SK-N-SH (cell line): Measurements from ENCODE around the gene LDB2. TPM values are rescaled to one million over a fixed set of nuclear protein-coding genes. Genes with fewer than 3 reads are reported as not detected.

Experiments used
- CTCF ChIA-PET: fragments of 300-600, 350-600 bp; formaldehyde crosslinking; extraction: SDS; loops from one replicate; lab custom pipeline; 2021; lab: Yijun Ruan, JAX
- POLR2A ChIA-PET: fragments of 350-600 bp; sonication (Branson Sonifier 250); formaldehyde crosslinking; extraction: SDS; loops from one replicate; lab custom pipeline; 2020; ENCODE audit warnings: antibody characterized with exemption, inconsistent platforms; lab: Yijun Ruan, JAX
- DNase-seq: peaks from one replicate; pipeline ENCODE4 v3.0.0; 2012
- H2AFZ ChIP-seq: fragments of 200-600 bp; sonication (generic); 2 replicates; pipeline ENCODE4 v1.8.1; 2016; ENCODE audit warnings: antibody characterized with exemption, mild to moderate bottlenecking, low read depth
- H3F3A ChIP-seq: fragments of 200-600 bp; sonication (generic); replicated peaks from 2 replicates; pipeline ENCODE3; 2016; ENCODE audit warnings: antibody characterized with exemption, mild to moderate bottlenecking; ENCODE audit not compliant: insufficient read depth
- H3K27ac ChIP-seq, 2 experiments: fragments of 200-500 bp in 1 of 2; fragments of 200-600 bp in 1 of 2; sonication (Bioruptor generic) in 1 of 2; sonication (generic), shearing (Covaris generic) in 1 of 2; 2 replicates each; pipeline versions ENCODE4 v1.5.1 to v1.6.1; 2014 to 2016; ENCODE audit warnings: low read depth in 2 of 2, inconsistent platforms in 1 of 2, low read length in 1 of 2, mild to moderate bottlenecking in 1 of 2, mixed read lengths in 1 of 2
- H3K27me3 ChIP-seq: fragments of 200-600 bp; sonication (generic), shearing (Covaris generic); 2 replicates; pipeline ENCODE4 v1.6.1; 2016; ENCODE audit warnings: mixed run types; ENCODE audit not compliant: insufficient read depth
- H3K36me3 ChIP-seq, 2 experiments: fragments of 200-500 bp in 1 of 2; fragments of 200-600 bp in 1 of 2; sonication (Bioruptor generic) in 1 of 2; sonication (generic) in 1 of 2; replicated peaks in 1 of 2; 2 replicates each; pipeline versions ENCODE3 to v1.5.1; 2014 to 2016; ENCODE audit warnings: low read length in 1 of 2, mild to moderate bottlenecking in 1 of 2; ENCODE audit not compliant: insufficient read depth in 2 of 2, control insufficient read depth in 1 of 2
- H3K4me1 ChIP-seq, 2 experiments: fragments of 200-500 bp in 1 of 2; fragments of 200-600 bp in 1 of 2; sonication (Bioruptor generic) in 1 of 2; sonication (generic), shearing (Covaris generic) in 1 of 2; 2 replicates each; pipeline versions ENCODE4 v1.5.1 to v1.6.1; 2014 to 2016; ENCODE audit warnings: low read depth in 1 of 2, low read length in 1 of 2, mixed run types in 1 of 2; ENCODE audit not compliant: insufficient read depth in 2 of 2, control insufficient read depth in 1 of 2
- H3K4me2 ChIP-seq: fragments of 200-600 bp; sonication (generic), shearing (Covaris generic); 2 replicates; pipeline ENCODE4 v1.6.1; 2017; ENCODE audit warnings: mixed run types
- H3K4me3 ChIP-seq, 2 experiments: fragments of 200-500 bp in 1 of 2; fragments of 200-600 bp in 1 of 2; sonication (Bioruptor generic) in 1 of 2; sonication (generic), shearing (Covaris generic) in 1 of 2; 2 replicates each; pipeline versions ENCODE4 v1.5.1 to v1.8.1; 2014 to 2016; ENCODE audit warnings: low read depth in 2 of 2, inconsistent platforms in 1 of 2, low read length in 1 of 2, mild to moderate bottlenecking in 1 of 2, mixed read lengths in 1 of 2, moderate library complexity in 1 of 2
- H3K79me2 ChIP-seq: fragments of 200-600 bp; sonication (generic); 2 replicates; pipeline ENCODE4 v1.8.1; 2017; ENCODE audit warnings: mild to moderate bottlenecking; ENCODE audit not compliant: insufficient read depth
- H3K9ac ChIP-seq: fragments of 200-600 bp; sonication (generic); 2 replicates; pipeline ENCODE4 v1.6.1; 2017; ENCODE audit warnings: mixed run types
- H3K9me2 ChIP-seq: fragments of 200-600 bp; sonication (generic); 2 replicates; pipeline ENCODE4 v1.6.1; 2017; ENCODE audit warnings: mixed run types
- H3K9me3 ChIP-seq: fragments of 200-600 bp; sonication (generic); 2 replicates; pipeline ENCODE4 v1.6.1; 2017; ENCODE audit warnings: mixed run types, mild to moderate bottlenecking, moderate library complexity
- H4K20me1 ChIP-seq: fragments of 200-600 bp; sonication (generic); 2 replicates; pipeline ENCODE4 v1.6.1; 2017; ENCODE audit warnings: mild to moderate bottlenecking, mixed run types; ENCODE audit not compliant: insufficient read depth
- ELF1 ChIP-seq: IDR thresholded peaks from 2 replicates; pipeline ENCODE4 v1.4.0; 2012
- FOSL2 ChIP-seq: IDR thresholded peaks from 2 replicates; pipeline ENCODE4 v1.4.0; 2012; ENCODE audit warnings: low read depth, mild to moderate bottlenecking, moderate library complexity, borderline replicate concordance
- FOXJ3 ChIP-seq: sonication (generic); formaldehyde crosslinking; IDR thresholded peaks from 2 replicates; pipeline ENCODE4 v1.5.1; 2020; ENCODE audit warnings: mild to moderate bottlenecking, missing genetic modification reagents
- NRF1 ChIP-seq: IDR thresholded peaks from 2 replicates; pipeline ENCODE4 v1.6.1; 2012; ENCODE audit warnings: low read depth, mild to moderate bottlenecking, low read length
- RXRA ChIP-seq: IDR thresholded peaks from 2 replicates; pipeline ENCODE4 v1.4.0; 2012; ENCODE audit warnings: low read depth, mild to moderate bottlenecking, borderline replicate concordance
- SMC3 ChIP-seq: IDR thresholded peaks from 2 replicates; pipeline ENCODE4 v1.6.1; 2012; ENCODE audit warnings: low read depth, low read length, improper control_type of control experiment
- TCF12 ChIP-seq: IDR thresholded peaks from 2 replicates; pipeline ENCODE4 v1.4.0; 2012
- USF2 ChIP-seq: fragments of 150-350 bp; IDR thresholded peaks from 2 replicates; pipeline ENCODE4 v1.6.1; 2017; ENCODE audit warnings: antibody characterized with exemption, low read length, low read depth, borderline replicate concordance
- WGBS: methylation state at CpG from one replicate; pipeline ENCODE4 v1.1.6; 2017; ENCODE audit warnings: low lambda C conversion rate; 5-methylcytosine and 5-hydroxymethylcytosine counted together
- polyA plus RNA-seq, 3 experiments: library from polyadenylated mRNA; depleted of rRNA; stranded (reverse); fragments of >200 nt; gene quantifications; 2 replicates each; pipeline ENCODE4 v1.2.3, GENCODE V29; 2012
- TF ChIP-seq, protein P1 (sequence below): IDR thresholded peaks from 2 replicates; pipeline ENCODE4; 2012
- TF ChIP-seq, protein P2 (sequence below): IDR thresholded peaks from 2 replicates; pipeline ENCODE4 v1.4.0; 2012; ENCODE audit warnings: low read depth, borderline replicate concordance
- TF ChIP-seq, protein P3 (sequence below): IDR thresholded peaks from 2 replicates; pipeline ENCODE4 v1.4.0; 2012; ENCODE audit warnings: low read depth

Gene LDB2
- polyA plus RNA-seq, 1 of the 3 experiments (the other 2 are of a cell fraction): 11.0 TPM

GRCh38 chr4:16727218-16727617 lies 171.2 kb downstream of the LDB2 start:
- 75% methylated on average over 6 of the region's 6 CpGs for WGBS
- no peak overlapping the region for H2AFZ ChIP-seq
- H3K9me2 ChIP-seq: no peaks in the 10 kb centered on the region
- DNase-seq: no peak
- peaks cover 6% of the 10 kb centered on the region for H3F3A ChIP-seq
- no peak overlapping the region for H3K4me3 ChIP-seq
- POLR2A ChIA-PET: no interaction called here
- H3K9me3 ChIP-seq: no peaks in the 10 kb centered on the region
- H3K4me1 ChIP-seq: no peaks in the 10 kb centered on the region
- CTCF ChIA-PET: interaction anchor here (1.2 kb wide), 1 partner anchor 211 kb away, joined by 4 read pairs; no protein-coding TSS in a partner anchor
- no peak overlapping the region for H3K9ac ChIP-seq
- H3K27ac ChIP-seq: no peak overlapping the region
- peaks cover 0 to 3% of the 10 kb centered on the region in 2 experiments for H3K36me3 ChIP-seq
- no peaks in the 10 kb centered on the region for H4K20me1 ChIP-seq
- H3K4me2 ChIP-seq: no peak overlapping the region
- H3K27me3 ChIP-seq: no peaks in the 10 kb centered on the region
- TF ChIP-seq, protein P1, sequence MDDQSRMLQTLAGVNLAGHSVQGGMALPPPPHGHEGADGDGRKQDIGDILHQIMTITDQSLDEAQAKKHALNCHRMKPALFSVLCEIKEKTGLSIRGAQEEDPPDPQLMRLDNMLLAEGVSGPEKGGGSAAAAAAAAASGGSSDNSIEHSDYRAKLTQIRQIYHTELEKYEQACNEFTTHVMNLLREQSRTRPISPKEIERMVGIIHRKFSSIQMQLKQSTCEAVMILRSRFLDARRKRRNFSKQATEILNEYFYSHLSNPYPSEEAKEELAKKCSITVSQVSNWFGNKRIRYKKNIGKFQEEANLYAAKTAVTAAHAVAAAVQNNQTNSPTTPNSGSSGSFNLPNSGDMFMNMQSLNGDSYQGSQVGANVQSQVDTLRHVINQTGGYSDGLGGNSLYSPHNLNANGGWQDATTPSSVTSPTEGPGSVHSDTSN: no peak
- TF ChIP-seq USF2: no peak
- TF ChIP-seq, protein P2, sequence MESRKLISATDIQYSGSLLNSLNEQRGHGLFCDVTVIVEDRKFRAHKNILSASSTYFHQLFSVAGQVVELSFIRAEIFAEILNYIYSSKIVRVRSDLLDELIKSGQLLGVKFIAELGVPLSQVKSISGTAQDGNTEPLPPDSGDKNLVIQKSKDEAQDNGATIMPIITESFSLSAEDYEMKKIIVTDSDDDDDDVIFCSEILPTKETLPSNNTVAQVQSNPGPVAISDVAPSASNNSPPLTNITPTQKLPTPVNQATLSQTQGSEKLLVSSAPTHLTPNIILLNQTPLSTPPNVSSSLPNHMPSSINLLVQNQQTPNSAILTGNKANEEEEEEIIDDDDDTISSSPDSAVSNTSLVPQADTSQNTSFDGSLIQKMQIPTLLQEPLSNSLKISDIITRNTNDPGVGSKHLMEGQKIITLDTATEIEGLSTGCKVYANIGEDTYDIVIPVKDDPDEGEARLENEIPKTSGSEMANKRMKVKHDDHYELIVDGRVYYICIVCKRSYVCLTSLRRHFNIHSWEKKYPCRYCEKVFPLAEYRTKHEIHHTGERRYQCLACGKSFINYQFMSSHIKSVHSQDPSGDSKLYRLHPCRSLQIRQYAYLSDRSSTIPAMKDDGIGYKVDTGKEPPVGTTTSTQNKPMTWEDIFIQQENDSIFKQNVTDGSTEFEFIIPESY: no peak
- no peaks in the 10 kb centered on the region for H3K79me2 ChIP-seq

GRCh38 chr4:16726368-16727050 lies 171.9 kb downstream of the LDB2 start:
- Histone ChIP-seq H3K36me3 (peaks cover 0 to 3% of the 10 kb centered on the region in 2 experiments), H3F3A (peaks cover 13% of the 10 kb centered on the region), H3K79me2 (no peaks in the 10 kb centered on the region), H3K9ac (no peak overlapping the region), H3K9me2 (no peaks in the 10 kb centered on the region), H3K27me3 (no peaks in the 10 kb centered on the region), H3K4me3 (no peak overlapping the region), H3K4me2 (no peak overlapping the region), H3K4me1 (no peaks in the 10 kb centered on the region), H2AFZ (no peak overlapping the region), H3K27ac (no peak overlapping the region), H4K20me1 (no peaks in the 10 kb centered on the region), H3K9me3 (no peaks in the 10 kb centered on the region)
- DNase-seq: no peak
- ChIA-PET CTCF (no interaction called here), POLR2A (no interaction called here)
- TF ChIP-seq RXRA: no peak
- TF ChIP-seq NRF1: no peak
- TF ChIP-seq FOXJ3: no peak
- TF ChIP-seq ELF1: no peak
- no peak for TF ChIP-seq FOSL2
- TF ChIP-seq, protein P3, sequence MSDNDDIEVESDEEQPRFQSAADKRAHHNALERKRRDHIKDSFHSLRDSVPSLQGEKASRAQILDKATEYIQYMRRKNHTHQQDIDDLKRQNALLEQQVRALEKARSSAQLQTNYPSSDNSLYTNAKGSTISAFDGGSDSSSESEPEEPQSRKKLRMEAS: no peak
- no peak for TF ChIP-seq TCF12
- TF ChIP-seq SMC3: no peak
- 80% methylated on average over 8 of the region's 8 CpGs for WGBS
